GM19467 (cell line): ENCODE results near the gene SSBP2.
A peak's percentile ranks its signal among the peaks of the same experiment; 100 is the strongest.

Experiments used
- ATAC-seq: cut with Tn5 transposase; IDR thresholded peaks from one replicate; pipeline ENCODE4 v1.9.1; 2021; ENCODE audit warnings: mild to moderate bottlenecking, moderate library complexity; ENCODE audit not compliant: unreplicated experiment

SSBP2 gene

DNA sequence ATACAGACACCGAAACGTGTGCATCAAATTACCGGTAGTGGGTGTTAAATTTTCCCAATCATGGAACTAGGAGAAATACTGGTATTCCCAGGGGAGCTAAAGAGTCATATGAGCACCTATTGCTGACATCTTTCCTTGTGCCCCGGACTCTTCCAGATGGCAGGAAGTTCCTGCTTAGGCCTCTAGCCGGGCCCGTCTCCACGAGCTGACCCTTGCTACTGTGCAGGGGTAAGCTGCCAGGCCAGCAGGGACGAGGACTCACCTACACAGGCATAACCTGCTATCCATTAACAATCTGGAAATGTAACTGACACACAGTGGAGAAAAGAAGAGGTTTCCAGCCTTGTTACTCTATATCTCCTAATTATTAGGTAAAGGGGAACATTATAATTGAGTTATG lies 16.2 kb upstream of the SSBP2 start:
- ATAC-seq: no peak

DNA sequence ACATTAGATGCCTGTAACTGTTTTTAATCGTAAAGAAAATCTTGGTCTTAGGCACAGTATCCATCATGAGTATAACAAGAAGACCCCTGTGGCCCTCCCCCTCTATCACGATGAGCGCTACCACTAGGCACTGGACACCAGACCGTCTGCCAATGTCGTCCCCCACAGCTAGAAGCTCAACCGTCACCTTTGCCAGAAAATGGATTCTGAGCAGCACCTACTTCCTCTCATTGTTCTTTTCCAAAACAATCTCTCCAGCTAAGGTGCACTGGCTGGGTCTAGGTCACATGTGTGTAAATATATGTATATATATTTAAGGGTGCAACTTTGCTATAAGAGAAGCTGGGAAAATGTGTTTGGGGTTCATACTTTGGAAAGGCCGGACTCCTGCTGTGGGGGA lies 15.7 kb upstream of the SSBP2 start:
- no peak for ATAC-seq

DNA sequence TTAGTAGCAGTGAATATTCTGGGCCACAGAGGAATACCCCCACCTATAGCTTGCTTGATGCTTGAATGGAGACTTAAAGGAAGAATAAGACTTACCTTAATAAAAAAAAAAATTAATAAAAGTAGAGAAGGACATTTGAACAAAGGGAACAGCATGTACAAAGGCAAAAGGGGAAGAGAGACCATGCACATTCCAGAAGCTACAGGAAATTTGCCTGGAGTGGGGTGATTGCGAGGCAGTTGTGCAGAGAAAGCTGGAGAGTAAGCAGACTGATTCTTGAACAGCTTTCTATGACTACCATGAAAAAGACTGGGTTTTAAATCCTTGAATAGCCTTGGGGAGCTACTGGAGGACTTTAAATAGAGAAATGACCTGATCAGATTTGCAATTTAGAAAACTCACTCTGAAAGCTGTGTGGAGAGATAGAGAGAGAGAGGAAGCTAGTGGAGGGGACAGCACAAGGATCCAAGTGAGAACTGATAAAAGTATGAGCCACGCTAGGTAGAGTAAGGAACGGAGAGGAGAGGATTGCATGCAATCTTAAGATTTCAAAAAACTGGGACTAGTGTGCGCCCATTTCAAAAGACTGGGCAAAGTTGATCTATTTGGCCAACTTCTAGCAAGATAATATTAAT lies 12.5 kb upstream of the SSBP2 start:
- no peak for ATAC-seq

DNA sequence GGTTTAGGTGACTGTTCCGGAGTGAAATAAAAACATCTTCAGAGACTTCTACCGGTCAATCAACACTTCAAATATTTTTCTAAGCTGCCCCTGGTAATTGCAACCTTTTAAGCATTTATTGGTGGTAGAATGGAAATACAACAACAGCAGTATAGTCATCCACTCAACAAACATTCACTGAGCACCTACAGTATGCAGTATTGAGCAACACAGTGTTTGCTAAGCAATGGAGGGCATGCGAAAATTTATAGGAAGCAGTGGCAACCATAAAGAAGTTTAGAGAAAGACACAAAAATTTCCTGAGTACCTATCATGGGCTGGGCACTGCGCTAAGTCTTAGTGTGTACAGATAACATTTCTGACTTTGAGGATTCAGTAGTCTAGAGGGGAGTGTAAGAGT lies 12.0 kb upstream of the SSBP2 start:
- ATAC-seq: no peak

DNA sequence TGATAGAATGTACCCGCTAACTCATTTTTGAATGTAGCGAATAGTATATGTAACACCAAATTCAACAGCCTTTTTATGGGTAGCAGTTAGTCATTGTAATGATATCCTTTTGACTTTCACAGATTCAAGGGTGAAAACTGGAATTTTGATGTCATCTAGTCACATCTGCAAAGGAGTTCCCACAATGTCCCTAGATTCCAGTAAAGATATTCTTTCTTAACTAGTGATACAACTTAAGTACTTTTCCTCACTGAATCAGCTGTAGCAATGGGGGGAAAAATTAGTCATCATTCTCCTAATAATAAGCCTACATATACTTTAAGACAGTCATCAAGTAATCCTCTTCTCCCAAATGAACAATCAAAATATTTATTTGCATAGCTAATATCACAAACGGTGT lies 11.5 kb upstream of the SSBP2 start:
- ATAC-seq: no peak

DNA sequence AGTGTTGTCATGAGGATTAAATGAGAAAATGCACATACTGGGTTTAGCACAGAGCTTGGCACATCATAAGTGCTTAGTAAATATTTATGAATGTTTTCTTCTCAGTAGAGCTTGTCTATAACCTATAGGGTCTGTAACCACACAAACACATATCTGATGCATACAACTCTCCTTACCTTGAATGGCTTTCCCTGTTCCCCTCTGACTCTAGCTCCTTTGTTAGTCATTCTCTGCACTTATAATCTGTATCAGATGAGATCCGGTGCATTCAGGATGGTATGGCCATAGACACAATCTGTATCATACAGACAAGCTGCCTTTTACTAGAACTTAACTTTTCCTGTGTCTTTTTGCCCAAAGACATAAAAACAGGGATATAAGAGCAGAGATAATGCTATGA lies 11.1 kb upstream of the SSBP2 start:
- ATAC-seq: no peak

DNA sequence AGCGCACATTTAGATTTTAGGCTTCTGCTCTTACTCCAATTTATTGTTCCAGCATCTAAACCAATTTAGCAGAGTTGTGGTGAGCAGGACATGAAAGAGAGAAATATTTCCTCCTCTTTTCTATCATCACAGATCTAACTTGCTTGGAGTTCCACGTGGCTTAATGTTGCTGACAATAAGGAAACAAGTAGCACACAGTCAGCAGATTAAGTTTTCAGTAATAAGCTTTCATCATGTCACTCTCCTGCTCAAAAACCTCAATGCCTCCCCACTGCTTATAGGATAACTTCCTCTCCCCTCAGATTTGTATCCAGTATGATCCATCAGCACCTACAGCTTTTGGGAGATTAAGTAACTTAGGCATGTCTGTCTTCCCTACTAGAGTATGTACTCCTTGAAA lies 10.4 kb upstream of the SSBP2 start:
- ATAC-seq: no peak

DNA sequence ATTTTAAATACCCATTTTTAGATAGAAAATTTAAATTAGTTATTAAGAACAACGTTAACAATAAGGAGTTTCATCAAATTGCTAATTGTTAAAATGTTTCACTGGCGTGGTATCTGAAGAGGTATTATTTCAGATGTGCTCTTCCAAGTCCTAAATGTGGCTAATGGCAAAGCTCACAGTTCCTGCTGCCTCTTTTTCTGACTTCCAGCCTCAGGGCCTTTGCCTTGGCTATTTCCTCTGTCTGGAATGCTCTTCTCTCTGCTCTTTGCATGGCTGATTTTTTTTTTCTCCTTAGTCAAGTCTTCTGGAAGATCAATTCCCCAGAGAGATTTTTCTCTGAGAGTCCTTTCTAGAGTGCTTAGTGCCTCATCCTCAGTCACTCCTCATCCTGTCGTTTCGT lies 9.6 kb upstream of the SSBP2 start:
- no peak for ATAC-seq

DNA sequence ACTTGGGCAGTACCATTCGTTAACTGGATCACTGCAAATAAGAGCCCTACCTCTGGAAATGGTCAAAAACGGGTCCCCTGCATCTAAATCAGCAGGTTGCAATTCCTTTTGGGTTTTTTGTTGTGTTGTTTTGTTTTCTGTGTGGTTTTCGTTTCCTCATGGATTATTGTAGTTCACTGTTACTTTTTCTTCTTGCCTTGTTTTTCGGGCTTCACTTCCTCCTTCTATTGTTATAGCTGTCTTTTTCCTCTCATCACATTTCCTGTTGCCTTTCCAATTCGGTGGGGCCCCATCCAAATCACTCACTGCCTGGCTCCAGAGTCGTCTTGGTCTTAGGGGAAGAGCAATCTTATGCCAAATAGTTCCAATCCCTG lies 8.7 kb upstream of the SSBP2 start:
- no peak for ATAC-seq

DNA sequence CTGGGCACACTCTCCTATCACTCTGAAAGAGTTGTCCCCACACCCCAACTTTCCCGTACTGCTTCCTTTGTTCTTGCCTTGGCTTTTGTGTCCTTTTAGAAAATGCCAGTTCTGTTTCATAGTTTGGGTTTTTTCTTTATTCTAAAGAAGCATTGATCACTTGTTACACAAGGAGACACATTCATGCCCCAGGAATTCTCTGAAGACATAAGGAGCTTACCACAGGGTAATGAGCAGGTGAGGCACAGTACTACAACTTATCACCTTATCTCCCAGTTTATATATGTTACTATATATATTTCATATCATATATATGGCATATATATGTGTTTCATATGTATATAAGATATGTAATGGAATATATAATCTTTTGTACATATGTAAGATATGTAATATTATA lies 6.5 kb upstream of the SSBP2 start:
- ATAC-seq: no peak

DNA sequence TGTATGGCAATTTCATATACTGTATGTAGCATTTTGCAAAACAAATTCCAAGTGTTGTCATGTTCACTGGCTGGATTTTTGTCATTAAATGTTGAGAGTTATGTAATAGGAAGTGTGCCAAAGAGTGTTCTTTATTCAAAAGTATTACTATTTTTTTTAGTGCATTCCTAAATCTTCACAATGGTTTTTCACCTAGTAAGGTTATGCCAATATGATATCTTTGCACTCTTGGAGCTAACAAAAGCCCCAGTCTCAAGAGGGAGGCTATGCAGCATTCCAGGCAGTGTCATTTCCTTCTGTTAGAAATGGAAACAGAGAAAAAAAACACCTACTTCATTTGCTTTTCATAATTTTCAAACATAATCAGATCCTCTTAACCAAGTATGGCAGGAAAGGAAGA lies 5.1 kb upstream of the SSBP2 start:
- no peak for ATAC-seq

DNA sequence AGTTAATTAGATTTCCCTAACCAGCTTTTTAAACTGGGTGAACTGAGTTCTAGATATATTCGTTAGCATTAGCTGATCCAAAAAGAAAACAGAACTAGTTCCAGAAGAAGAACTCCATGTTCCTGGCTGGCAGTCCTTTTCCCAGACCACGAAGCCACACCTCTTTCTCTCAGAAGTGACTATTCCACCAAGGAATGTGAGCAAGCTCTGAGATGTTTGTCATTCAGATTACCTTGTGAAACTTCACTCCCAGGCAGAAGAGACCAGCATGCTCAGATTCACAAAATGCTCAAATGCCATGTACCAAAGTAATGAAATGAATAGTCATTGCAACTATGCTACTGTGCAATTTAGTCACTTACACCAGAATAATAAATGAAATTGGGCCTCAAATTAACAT lies 4.4 kb upstream of the SSBP2 start:
- no peak for ATAC-seq

DNA sequence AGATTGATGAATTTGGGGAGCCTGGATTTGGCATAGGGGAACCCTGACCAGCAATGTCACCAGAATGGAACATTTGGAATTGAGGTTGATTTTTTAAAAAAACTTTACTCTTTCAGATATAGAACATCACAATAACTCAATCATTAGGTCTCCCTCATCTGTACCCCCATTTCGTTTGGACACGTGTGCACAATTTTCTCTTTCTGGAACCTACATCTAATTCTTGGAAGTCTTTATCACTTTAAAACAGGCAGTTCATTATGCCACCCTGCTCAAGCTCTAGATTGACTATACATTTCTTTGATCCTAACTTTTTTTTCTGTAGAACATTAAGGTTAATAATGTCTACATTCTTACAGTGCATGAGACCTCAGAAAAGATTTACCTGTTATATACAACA lies 3.7 kb upstream of the SSBP2 start:
- no peak for ATAC-seq

DNA sequence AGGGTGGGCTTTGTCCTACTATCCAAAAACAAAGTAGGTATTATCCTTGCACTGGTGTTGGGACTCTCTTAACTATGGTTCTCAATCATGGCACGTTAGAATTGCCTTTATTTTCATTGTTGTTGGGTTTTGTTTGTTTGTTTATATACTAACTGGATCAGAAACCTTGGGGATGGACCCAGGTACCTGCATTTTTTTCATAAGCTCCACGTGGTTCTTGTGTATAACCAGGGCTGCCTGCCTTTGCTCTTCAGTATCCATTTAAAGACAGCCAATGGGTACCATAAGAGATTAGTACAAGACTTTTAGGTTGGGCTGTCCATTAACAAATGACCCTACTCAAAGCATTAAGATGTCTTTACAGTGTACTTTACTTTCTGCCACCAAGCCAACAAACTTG lies 2.5 kb upstream of the SSBP2 start:
- ATAC-seq: no peak

DNA sequence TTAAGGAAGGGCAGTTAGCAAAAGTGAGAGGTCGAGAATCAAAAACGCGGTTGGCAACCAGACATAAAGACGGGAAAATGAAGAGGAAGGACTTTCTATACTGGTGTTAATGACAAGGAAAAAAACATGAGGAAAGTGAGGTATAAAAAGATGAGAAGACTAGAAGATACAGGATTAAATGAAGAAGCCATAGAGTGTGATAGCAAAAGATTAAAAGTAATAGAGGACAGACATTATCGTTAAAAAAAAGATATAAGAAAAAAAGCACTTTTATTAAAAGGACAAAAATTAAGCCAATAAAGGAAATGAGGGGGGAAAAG lies 1.7 kb upstream of the SSBP2 start:
- ATAC-seq: no peak

DNA sequence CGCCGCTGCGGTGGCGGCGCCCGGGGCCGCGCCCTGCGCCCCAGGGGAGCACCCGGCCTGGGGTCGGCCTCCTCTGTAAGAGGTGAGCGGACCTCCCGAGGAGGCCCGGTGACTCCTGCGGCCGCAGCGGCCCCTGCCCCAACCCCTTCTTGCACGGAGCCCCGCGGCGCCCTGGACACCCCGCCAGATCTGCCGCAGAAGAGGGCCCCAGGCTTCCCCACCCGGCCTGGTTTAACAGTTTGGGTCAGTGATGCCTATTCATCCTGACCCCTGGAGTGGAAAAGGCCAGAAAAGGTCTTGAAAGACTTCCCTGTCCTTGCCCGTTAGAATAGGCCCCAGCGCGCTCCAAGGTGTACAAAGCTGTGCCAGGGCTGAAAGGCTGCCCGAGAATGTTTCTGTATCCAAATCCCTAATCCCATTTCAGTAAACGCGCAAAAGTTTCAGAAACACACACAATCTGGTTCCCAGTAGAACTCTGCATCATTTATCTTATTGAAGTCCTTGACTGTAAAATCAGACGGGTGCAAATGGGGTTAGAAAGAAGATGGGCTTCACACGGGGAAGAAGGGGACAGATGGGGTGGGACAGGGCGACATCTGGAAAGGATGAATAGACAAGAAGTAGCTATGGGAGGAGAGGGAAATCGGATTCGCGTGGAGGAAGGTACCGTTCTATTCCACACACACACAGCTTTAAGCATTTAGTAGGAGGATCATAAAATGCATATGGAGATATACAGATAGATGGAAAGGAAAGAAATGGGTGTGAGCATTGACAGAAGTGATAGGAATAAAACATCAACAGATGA lies 1.1 kb upstream of the SSBP2 start:
- ATAC-seq: no peak

DNA sequence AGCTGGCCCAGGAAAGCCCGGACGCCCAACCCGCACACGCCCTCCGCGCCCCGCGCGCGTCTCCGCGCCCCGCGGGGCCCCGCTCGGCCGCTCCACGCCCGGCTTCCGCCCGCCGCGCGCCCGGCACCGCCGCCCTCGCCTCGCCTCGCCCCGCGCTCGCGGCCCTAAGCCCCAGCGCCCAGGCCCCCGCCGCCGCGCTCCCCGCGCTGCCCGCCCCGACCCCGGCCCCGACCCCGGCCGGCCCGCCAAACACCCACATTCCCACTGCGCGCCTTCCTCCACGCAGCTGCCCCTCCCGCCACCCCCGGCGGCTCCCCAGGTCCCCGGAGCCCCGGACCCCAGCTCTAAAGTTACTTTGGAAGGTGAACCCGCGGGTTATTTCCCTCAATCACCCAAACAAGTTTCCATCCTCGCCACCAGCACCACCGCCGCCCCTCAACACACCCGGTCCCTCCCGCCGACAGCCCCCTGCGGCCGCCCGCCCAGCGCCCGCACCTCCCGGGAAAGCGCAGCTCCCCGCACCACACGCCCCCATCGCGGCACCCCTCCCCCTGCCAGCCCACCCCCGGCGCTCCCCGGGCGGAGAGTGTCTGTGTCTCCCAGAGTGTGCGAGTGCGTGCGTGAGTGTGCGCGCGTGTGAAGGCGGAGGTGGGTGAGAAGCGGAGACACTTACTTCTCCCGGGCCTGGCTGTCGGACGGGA lies 439 bp downstream of the SSBP2 start:
- peak; percentile 12 for ATAC-seq

DNA sequence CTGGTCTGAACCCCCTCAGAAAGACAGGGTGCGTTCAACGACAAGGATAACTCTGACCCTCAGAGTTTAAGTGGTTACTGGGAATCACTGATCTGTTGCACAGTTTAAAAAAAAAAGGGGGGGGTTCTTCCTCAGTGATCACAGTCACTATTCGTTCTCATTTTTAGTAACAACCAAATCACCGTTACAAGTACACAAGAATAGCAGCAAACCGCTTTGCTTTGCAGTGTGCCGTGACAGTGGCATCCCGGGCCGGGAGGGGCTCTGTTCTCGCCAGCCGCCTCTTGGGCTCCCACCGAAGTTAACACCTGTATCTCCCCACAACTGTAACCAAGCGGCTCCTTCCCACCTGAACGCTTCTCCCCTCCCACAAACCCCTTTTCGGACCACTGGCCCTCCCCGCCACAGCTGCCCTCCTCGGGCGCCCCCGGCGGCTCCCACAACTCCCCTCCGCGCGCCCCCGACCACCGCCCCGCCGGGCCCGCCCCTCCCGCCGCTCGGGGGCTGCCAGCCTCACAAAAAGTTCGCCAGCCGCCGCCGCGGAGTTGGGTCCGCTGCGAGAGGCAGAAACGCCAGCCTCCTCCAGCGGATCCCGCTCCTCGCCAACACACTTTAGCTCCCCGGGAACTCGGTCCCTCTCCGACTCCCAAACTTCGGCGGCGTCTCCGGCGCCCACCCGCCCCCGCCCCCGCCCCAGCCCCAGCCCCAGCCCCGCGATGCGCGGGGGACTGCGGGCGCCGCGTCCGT lies 1.2 kb downstream of the SSBP2 start:
- ATAC-seq: peak; percentile 38

DNA sequence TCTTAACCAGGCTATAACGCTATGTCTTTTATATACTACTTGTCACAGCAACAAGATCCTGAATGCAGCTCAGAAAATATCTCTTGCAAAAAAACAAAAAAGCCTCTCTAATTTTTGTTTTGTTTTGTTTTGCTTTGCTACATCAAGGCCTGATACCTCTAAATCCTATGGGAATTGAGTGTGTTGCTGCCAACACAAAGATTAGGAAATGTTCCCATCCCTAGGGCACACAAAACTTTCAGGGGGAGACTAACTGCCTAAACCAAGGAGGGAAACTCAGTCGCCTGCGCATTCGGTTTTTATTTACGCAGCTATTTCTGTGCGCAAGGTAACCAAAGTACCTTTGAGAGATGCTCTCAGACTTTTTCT lies 1.7 kb downstream of the SSBP2 start:
- ATAC-seq: no peak

DNA sequence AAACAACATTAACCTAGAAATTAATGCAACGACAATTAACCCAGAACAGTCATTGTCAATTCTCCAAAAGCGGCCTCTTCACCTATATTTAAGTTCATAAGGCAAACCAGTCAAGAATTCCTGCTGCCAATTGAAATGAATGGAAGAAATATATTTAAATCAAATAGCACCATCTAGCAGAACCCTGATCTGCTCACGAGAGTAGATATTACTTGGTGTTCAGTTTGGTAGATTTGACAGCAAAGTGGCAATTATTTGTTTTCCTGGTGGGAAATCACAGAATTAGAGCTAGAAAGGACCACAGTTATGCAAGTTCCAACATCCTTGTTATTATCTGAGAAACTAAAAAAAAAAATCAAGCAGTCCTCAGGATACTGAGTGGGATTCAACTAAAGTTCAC lies 2.3 kb downstream of the SSBP2 start:
- no peak for ATAC-seq

DNA sequence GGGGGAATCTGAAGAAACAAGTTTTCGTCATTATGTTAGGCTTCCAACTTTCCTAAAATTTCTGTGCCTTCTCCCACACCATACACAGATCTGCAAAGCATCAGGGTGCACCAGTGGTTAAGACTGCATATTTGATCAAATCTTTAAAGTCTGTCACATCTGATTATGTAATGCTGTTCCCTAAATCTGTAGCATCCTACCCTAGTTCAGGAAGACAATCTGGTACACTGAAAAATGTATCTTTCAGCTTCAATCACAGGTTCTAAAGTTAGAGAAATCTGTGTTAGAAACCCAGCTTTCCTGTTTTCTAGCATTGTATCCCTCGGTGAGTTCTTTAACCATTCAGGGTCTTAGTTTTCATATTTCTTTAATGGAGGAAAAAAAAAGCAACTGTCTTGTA lies 3.9 kb downstream of the SSBP2 start:
- ATAC-seq: no peak

DNA sequence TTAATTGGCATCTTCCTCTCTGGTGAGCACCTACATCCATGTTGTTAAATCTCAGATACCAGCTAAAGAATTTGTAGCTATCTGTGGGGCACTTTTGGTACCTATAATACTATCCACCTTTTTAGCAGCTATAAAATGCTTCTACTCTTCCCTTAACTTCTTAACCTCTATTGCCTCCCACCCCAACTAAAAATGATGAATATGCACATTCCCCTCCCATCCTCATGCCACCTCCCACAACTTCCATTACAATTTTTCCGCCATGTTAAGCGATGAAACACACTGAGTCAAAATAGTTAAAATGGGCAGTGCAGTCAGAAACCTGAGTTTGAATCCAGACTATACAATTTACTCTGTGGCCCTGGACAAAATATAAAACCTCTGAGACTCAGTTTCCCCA lies 10.1 kb downstream of the SSBP2 start:
- ATAC-seq: no peak
